Stimulated activated CD4-positive, alpha-beta T cell treated with anti-CD3 and anti-CD28 coated beads, Interleukin-15, amount 100 ng/mL, for 1 hour (primary cell): ENCODE measurements around the gene STPG3.
"Not testable (repeated sequence)": the region's sequence is repeated elsewhere in the genome, so short reads cannot be mapped to it uniquely, and the experiment has no call there.

Experiments used
- DNase-seq, 2 donors: peaks; one replicate each; pipeline ENCODE4 v3.0.0-alpha.2; 2020; ENCODE audit warnings: low read depth in 1 of 2, low spot score in 1 of 2

Gene STPG3

DNA sequence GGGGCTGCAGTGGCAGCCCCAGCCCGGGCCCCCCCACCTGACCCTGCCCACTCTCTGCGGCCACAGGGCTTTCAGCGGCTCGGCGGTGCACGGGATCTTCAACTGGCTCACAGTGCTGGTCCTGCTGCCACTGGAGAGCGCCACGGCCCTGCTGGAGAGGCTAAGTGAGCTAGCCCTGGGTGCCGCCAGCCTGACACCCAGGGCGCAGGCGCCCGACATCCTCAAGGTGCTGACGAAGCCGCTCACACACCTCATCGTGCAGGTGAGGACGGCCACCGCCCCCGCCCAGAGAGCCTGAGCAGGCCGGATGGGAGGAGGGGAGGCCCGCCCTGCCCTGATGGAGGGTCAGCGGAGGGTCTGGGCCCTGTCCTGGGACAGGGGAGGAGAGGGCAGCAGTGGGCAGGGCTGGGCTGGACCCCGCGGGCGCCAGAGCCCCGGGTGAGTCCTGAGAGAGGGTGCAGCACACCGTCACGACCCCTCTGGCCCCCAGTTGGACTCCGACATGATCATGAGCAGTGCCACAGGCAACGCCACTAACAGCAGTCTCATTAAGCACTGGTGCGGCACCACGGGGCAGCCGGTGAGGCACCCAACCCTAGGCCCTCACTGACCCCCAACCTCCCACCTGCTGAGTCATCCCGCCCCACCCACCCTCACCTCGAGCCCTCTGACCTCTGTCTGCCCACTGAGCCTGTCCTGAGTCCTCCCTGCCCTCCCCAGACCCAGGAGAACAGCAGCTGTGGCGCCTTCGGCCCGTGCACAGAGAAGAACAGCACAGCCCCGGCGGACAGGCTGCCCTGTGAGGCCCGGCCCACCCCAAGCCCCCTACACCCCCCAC lies 17.7 kb upstream of the STPG3 start:
- DNase-seq, result no peak

DNA sequence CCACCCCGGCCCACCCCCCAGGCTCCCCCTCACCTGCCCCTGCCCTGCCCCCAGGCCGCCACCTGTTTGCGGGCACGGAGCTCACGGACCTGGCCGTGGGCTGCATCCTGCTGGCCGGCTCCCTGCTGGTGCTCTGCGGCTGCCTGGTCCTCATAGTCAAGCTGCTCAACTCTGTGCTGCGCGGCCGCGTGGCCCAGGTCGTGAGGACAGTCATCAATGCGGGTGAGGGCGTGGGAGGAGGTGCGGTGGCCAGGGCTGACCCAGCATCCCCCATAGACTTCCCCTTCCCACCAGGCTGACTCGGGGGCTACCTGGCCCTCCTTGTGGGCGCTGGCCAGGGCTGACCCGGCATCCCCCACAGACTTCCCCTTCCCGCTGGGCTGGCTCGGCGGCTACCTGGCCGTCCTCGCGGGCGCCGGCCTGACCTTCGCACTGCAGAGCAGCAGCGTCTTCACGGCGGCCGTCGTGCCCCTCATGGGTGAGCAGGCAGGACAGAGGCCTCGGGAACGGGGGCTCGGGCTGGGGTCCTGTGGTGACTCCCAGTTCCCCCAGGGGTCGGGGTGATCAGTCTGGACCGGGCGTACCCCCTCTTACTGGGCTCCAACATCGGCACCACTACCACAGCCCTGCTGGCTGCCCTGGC lies 16.9 kb upstream of the STPG3 start:
- DNase-seq, result no peak

DNA sequence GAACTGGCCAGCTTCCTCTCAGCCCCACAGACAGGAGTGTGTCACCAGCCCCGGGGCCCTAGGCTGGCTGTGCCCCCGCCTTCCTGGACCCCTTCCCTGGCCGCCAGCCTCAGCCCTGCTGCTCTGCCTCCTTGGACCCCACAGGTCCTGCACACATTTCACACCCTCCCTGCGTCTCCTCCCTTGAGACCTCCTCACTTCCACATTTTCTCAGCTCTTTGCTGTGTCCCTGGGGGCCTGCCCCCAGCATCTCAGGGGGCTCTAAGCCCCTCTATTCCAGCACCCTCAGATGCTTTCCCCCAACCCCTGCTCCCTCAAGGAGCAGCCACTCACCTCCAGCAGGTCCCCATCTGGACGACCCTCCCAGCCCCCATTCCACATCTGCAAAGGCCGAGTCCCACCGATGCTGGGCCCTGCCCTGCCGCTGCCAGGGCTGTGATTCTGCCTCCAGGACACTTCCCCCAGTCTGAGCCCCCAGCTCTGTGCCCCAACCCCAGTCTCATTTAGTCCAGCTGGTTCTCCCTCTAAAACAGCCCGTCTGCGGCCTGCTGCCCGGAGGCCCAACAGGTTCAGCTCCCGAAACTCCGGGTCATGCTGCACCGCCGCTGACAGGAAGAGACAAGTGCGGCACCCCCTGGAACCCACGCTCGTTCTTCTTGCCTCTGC lies 16.2 kb upstream of the STPG3 start:
- no peak for DNase-seq

DNA sequence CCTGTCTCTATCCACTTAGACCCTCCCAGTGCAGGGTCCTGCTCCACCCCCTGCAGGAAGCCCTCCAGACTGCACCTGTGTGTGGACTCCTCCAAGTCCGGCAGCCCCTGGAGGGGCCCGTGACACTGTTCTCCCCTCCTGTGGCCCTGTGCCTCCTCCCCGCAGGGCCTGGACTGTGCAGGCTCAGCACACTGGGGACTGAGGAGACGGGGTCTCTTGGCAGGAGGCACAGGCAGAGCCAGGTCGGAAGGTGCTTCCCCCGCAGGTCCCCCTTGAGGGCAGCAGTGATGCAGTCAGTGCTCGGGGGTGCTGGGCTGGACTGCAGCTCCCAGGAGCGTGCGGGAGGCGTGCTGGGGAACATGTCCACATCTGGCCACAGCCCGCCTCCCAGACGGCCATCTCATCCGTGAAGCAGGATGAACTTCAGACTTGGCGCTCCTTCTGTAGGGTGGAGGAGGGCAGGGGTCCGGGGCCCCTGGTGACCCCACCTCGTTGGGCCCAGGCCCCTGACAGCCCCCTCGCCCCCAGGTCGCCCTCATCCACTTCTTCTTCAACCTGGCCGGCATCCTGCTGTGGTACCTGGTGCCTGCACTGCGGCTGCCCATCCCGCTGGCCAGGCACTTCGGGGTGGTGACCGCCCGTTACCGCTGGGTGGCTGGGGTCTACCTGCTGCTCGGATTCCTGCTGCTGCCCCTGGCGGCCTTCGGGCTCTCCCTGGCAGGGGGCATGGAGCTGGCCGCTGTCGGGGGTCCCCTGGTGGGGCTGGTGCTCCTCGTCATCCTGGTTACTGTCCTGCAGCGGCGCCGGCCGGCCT lies 15.5 kb upstream of the STPG3 start:
- DNase-seq, result no peak

DNA sequence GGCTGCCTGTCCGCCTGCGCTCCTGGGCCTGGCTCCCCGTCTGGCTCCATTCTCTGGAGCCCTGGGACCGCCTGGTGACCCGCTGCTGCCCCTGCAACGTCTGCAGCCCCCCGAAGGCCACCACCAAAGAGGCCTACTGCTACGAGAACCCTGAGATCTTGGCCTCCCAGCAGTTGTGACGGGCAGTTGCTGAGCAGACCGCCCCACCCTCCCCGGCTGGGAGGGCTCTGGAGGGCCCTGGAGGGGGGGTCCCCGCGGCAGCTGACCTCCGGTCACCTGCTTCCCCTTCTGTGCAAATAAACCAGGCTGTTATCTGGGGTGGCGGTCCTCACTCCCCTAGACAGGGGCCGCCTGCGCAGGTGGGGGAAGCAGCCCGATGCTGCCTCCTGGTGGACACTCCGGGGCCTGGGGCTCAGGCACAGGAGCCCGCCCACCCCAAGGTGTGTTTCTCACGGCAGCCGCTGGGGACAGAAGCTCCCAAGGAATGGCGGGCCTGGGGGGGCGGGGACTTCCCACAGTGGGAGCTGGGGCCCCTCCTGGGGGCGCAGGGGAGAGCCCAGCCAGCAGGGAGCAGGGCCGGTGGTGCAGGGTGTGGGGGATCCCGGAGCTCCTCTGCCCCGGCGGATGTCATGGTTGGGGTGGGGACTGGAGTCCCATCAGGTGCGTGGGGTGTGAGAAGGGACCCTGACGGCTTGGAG lies 14.7 kb upstream of the STPG3 start:
- peak; percentile 83 to 91 for DNase-seq

DNA sequence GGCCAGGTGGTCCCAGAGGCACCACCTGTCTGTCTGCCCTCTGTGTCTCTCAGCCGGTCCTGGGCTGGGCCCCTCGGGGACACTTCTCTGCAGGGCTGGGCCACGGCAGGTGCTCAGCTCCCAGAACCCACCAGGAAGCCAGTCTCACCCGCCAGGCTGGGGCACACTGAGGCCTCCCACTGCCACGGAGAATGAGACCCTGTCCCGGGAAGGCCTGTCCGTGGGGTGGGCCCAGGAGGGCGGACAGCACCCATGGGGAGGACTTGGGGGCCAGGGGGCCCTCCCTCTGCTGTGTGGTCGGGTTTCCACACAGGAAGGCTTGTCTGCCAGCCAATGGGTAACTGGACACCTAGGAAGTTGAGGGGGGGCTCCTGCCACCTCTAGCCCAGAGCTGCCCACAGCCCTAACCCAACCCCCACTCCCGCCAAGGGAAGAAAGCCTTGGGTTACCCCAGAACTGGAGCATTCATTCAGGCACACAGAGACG lies 14.1 kb upstream of the STPG3 start:
- DNase-seq, result no peak

DNA sequence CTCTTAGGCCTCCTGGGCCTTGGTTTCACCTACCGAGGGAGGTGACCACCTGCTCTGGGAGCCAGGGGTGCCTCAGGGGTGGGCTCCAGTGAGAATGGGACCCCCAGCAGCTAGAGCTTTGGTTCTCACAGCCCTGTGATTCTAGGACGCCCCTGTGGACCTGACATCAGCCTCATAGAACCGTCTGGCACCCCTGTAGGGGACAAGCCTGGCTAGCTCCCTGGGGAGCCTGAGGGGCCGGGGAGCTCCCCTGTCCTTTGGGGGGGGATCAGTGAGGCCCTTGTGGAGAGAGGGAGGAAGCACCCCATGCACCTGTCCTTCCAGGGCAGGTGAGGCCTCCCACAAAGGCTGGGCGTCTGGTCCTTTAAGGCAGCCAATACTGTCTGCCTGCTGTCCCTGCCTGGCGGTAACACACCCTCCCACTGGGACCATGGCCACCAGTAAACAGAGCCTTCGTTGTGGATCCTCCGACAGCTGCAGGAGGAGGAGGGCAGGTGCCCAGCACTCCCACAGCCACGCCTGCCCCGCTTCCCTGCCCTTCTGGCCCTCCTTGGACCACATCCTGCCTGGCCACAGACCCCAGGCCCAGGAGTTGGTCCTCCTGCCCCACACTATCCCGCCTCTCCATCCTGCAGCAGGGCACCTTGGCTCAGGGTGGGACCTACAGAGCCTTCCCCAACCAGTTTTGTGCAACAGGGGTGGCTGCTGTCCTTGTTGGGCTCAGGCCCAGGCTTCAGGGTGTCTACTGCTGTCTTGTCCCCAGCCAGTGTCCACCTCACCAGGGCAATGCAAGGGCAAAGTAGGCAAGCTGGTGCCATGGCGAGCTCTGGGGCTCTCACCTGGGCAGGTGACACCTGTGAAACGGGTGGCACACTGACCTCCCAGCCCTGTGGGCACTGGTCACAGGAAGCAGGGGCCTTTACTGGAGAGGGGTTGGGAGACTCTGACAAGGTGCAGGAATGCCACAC lies 13.0 kb upstream of the STPG3 start:
- DNase-seq, result no peak

DNA sequence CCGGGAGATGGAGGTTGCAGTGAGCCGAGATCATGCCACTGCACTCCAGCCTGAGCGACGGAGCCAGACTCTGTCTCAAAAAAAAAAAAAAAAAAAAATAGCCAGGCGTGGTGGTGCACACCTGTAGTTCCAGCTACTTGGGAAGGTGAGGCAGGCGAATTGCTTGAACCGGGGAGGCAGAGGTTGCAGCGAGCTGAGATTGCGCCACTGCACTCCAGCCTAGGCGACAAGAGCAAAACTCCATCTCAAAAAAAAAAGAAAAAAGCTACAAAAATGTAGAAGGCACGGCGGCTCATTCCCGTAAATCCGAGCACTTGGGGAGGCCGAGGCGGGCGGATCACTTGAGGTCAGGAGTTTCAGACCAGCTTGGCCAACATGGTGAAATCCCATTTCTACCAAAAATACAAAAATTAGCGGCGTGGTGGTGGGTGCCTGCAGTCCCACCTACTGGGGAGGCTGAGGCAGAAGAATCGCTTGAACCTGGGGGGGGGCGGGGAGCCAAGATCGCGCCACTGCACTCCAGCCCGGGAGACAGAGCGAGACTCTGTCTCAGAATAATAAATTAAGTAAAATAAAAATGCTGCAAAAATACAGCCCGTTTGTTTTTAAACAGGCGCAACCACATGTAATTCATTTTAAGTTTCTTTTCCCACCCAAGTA lies 11.4 kb upstream of the STPG3 start:
- not testable (repeated sequence) for DNase-seq

DNA sequence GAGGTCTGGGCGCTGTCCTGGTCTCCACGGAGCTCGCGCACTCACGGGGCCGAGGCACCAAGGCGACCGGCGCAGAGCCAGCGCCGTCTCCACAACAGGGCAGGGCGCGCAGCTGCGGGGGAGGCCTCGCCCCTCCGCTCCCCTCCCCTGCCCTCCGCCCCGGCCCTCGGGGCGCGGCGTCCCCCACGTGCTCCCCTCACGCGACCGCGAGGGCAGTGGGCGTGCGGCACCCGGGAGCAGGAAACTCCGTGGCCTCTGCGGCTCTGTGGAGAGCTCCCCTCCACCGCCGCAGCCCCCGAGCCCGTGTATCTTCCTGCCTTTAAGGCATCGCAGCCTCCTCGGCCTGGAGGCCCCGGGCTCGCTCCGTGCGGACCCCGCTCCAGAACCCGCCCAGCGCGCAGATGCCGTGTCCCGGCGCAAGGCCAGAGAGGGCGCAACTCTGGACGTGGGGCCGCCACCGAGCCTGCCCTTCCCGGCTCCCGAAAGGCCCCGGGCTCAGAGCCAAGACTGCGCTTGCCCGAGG lies 10.7 kb upstream of the STPG3 start:
- peak; percentile 41 to 53 for DNase-seq

DNA sequence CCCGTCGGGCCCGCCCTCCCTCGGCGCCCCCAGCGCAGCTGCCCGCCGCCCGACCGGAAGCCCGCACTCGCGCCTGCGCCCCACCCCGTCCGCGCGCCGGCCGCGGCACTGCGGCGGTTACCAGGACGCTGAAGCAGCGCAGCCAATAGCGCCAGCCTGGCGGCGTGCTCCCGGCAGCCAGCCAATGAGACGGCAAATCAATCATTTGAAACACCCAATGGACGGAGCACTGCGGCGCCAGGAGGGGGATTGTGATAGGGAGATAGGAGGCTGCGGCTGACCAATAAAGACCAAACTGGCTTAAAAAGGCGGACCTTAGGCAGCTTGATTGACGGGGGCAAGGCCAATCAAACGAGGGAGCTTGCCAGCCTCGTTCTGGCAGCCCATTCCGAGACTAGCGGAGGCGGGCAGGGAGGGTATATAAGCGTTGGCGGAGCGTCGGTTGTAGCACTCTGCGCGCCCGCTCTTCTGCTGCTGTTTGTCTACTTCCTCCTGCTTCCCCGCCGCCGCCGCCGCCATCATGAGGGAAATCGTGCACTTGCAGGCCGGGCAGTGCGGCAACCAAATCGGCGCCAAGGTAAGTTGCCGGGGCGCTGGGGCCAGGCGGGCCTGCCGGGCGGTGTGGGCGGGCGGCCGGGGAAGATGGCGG lies 10.1 kb upstream of the STPG3 start, which contains the start of gene TUBB4B:
TUBB4B (plus strand) TSS at position 447 of the 649 bp plus-strand sequence; CDS start at position 521, 74 bp downstream.
- peak; percentile 89 to 95 for DNase-seq

DNA sequence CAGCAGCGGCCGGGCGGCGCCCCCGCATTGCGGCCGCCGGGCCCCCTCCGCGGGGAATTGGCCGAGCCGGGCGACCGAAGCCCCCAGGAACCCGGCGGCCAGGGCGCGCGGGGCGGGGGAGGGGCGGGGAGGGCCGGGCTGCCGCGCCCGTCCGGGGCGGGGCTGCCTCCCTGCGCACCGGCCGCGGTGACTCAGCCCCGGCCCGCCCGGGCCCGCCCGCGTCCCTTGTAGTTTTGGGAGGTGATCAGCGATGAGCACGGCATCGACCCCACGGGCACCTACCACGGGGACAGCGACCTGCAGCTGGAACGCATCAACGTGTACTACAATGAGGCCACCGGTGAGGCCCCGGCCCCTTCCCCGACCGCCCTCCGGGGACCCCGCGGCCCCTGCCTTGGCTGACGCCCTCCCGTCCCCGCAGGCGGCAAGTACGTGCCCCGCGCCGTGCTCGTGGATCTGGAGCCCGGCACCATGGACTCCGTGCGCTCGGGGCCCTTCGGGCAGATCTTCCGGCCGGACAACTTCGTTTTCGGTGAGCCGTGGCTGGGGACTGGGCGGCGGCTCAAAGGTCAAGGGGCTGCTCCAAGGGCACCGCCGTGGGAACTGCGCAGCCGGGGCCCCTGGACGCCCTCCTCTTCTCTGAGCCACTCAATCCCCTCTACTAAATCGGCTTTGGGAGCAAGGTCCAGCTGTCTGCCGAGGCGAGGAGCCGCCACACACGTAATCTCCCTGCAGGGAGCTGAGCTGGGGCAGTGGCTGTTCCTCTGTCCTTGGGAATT lies 9.4 kb upstream of the STPG3 start:
- peak; percentile 55 to 67 for DNase-seq

DNA sequence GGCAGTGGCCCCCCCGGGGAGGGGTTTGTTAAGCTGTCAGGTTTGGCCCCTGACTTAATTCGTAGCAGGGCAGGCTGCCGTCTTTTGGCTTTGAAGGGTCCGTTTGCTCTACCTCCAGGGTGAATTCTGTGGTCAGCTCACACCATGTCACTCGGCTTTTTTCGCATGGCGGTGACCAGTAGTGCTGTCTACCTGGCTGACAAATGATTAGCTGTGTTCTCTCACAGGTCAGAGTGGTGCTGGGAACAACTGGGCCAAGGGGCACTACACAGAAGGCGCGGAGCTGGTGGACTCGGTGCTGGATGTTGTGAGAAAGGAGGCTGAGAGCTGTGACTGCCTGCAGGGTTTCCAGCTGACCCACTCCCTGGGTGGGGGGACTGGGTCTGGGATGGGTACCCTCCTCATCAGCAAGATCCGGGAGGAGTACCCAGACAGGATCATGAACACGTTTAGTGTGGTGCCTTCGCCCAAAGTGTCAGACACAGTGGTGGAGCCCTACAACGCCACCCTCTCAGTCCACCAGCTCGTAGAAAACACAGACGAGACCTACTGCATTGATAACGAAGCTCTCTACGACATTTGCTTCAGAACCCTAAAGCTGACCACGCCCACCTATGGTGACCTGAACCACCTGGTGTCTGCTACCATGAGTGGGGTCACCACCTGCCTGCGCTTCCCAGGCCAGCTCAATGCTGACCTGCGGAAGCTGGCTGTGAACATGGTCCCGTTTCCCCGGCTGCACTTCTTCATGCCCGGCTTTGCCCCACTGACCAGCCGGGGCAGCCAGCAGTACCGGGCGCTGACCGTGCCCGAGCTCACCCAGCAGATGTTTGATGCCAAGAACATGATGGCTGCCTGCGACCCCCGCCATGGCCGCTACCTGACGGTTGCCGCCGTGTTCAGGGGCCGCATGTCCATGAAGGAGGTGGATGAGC lies 8.6 kb upstream of the STPG3 start:
- DNase-seq, result no peak

DNA sequence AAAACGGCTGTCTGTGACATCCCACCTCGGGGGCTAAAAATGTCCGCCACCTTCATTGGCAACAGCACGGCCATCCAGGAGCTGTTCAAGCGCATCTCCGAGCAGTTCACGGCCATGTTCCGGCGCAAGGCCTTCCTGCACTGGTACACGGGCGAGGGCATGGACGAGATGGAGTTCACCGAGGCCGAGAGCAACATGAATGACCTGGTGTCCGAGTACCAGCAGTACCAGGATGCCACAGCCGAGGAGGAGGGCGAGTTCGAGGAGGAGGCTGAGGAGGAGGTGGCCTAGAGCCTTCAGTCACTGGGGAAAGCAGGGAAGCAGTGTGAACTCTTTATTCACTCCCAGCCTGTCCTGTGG lies 7.8 kb upstream of the STPG3 start:
- not testable (repeated sequence) for DNase-seq

DNA sequence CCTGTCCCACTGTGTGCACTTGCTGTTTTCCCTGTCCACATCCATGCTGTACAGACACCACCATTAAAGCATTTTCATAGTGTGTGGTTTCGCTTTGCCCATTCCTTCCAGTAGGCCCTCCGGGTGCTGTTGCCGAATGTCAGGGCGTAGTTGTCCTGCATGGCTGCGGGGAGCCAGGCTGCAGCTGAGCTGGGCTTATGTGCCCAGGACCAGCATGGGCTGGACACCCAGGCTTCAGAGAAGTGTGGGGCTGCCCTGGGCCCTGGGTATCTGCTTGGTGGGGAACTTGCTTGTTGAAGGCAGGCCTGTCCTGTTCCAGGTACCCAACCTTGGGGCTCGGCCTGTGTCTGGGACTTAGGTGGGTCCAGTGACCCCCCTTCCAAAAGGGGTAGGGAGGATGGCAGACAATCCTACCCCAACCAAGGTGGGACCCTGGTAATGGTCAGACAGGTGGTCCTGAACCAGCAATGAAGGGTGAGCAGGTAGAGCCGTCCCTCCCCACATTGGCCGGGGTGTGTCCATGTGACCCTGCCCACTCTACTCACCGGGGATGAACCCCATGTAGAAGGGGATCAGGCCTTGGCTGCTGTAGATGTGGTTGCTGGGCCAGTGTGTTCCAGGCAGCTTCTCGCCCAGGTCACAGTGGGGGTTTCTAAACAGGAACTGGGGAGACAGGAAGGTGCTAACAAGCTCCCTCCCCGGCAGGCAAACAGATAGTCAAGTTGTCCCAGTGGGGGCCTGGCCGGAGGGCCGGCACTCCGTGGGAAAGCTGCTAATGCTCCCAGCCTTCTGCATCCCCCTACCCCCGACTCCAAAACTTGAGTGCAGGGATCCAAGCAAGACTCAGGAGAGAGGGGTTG lies 7.2 kb upstream of the STPG3 start:
- no peak for DNase-seq
